ENCODE results near the gene SH3BP5L.
A peak's percentile ranks its signal among the peaks of the same experiment; 100 is the strongest.
"Not testable (repeated sequence)": the region's sequence is repeated elsewhere in the genome, so short reads cannot be mapped to it uniquely, and the experiment has no call there.

The SH3BP5L gene

DNA sequence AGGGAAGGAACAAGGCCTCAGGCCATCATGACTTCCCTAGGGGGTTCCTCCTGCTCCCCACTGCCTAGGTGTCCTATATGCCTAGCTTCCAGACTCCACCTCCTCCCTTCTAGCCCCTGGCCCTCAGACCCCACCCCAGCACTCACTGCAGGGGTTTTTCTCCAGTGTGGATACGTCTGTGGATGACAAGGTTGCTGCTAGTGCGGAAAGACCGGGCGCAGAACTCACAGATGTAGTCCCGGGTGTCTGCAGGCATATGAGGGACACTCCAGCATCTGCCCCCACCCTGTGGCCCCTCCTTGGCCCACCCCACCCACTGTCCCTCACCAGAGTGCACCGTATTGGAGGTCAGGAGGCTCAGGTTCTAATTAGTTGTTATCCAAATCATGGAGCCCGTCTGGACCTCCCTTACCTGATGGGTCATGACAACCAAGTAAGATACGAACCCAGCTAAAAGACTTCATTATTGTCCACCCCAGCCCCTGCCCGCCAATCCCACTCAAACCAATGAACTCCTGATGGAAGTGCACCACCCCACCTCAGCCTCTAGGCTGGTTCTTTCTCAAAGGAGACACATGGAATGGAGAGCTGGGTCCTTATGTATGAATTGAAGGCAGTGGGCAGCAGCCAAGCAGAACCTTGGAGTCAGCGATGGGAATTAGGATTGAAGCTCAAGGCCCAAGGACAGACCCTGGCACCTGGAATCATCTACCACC, 25.0 kb upstream of the SH3BP5L start:
- no peak for DNase-seq

GRCh38 chr1:248850124-248850523, 24.4 kb upstream of the SH3BP5L start:
- no peak for DNase-seq

DNA sequence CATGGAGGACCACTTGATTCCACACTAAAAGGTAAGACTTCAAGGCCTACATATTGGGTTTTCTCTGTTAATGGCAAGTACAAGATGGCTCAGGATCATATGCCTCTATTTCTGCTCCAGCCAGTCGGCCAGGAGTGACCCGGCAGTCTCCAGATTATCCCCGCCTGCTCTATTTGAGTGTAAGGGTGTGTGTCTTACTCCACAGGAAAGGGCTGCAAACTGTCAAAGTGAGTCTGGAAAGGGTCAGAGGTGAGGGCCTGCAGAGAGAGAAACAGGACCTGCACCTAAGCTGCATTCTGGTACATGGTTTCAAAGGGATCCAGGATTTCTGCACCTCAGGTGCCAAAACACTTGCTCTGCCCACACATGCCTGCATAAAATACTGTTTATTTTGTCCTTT, 23.9 kb upstream of the SH3BP5L start:
- no peak for DNase-seq

GRCh38 chr1:248849152-248849551, 23.4 kb upstream of the SH3BP5L start:
- DNase-seq: no peak

DNA sequence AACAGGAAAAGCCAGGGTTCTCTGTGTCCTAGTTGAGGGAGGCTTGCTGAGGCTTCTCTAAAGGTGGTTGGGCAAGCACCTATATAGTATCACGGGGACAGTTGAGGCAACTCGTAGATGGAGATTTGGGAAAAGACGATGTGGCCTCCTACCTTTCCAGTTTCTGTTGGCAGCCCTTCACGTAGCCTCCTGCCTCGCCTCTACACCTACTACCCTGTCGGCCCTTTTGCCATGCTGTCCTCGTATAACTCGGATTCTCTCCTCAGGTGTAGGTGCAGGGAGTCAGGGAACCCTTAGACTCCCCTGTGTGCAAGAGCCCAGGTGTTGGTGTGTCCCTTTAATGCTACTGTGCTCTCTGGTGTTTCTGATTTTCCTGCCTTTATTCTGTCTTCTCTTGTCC, 22.9 kb upstream of the SH3BP5L start:
- DNase-seq: no peak

GRCh38 chr1:248847956-248848561, 22.3 kb upstream of the SH3BP5L start:
- DNase-seq: no peak

- no peak for DNase-seq
Measured at GRCh38 chr1:248847181-248847955, 21.7 kb upstream of the SH3BP5L start.

GRCh38 chr1:248844526-248844925, 18.8 kb upstream of the SH3BP5L start:
- no peak for DNase-seq

DNA sequence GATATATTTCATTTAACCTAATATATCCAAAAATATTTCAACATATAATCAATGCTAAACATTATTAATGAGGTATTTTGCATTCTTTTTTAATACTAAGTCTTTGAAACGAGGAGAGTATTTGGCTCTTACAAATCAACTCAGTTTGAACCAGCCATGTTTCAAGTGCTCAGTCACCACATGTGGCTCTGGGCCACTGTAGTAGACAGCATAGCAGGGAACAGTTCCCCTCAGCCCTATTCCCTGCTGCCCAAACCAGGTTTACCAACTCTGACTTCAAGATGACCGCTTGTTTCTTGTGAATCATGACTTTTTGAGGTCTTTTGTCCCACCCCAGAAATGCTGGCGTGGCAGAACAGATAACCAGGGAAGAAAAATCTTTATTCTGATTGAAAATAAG, 18.0 kb upstream of the SH3BP5L start:
- no peak for DNase-seq

- no peak for DNase-seq
Measured at GRCh38 chr1:248842781-248843331, 17.1 kb upstream of the SH3BP5L start.

- DNase-seq: peak; percentile 21 to 26
Measured at GRCh38 chr1:248841702-248842395, 16.1 kb upstream of the SH3BP5L start.

- DNase-seq: no peak
Measured at GRCh38 chr1:248840946-248841345, 15.2 kb upstream of the SH3BP5L start.

DNA sequence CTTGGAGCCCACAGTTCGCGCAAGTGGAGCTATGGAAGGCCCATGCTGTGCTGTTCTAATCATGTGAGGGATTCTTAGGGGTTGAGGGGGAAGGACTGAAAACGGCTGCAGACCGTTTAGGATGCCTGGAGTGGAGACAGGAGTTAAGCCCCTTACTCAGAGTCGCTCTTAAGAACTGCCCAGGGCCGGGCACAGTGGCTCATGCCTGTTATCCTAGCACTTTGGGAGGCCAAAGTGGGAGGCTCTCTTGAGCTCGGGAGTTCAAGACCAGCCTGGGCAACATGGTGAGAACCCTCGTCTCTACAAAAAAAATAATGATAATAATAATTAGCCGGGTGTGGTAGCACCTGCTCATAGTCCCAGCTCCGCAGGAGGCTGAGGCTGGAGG, 13.4 kb upstream of the SH3BP5L start:
- DNase-seq: no peak

DNA sequence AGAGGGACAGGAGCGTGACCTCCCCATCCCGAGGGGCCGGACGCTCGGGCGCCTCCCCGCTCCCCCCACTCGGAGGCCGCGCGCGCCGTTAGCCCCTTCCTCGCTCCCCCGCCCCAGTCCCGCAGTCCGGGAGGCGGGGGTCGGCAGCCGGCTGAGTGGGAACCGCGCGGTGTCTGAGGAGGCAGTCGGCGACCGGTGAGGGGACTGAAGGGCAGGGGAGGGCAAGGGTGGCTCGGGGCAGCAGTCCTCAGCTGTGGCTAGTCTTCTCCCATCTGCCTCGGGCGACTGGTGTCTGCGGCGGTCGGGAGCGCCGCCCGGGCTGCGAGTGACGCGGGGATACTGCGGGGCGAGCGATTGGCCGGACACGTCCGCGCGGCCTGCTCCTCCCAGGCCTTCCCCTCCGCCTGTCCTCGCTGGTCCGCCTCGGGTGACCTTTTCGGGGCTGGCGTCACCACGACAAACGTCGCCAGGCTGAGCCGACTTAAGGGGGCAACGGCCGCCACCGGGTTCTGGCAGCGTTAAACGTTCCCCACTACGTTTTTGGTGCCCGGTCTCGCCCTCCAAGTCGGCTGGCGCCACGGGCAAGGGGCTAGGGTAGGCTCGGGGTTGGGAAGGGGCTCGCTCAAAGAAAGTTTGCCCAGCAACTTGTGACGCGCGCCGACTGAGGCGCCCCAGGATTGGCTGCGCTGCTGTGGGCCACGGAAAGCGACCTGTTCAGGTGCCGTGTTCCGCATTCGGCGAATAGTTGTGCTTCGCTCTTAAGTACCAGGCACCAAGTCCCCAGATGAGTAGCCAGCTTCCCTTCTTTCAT, 12.8 kb upstream of the SH3BP5L start:
- DNase-seq: peak; percentile 83

- DNase-seq: peak; percentile 91 to 92
Measured at GRCh38 chr1:248837781-248838356, 12.2 kb upstream of the SH3BP5L start, which contains the start of gene ZNF672. Gene ZNF672 (plus strand): TSS chr1:248838224. CDS start chr1:248847275, 9,051 bp downstream.

GRCh38 chr1:248837045-248837780, 11.5 kb upstream of the SH3BP5L start:
- no peak for DNase-seq

GRCh38 chr1:248834343-248834940, 8.7 kb upstream of the SH3BP5L start:
- no peak for DNase-seq

GRCh38 chr1:248831842-248832241, 6.1 kb upstream of the SH3BP5L start:
- DNase-seq: no peak

GRCh38 chr1:248830718-248831017, 5.0 kb upstream of the SH3BP5L start:
- DNase-seq: not testable (repeated sequence)

- DNase-seq: no peak
Measured at GRCh38 chr1:248828845-248829244, 3.1 kb upstream of the SH3BP5L start.

DNA sequence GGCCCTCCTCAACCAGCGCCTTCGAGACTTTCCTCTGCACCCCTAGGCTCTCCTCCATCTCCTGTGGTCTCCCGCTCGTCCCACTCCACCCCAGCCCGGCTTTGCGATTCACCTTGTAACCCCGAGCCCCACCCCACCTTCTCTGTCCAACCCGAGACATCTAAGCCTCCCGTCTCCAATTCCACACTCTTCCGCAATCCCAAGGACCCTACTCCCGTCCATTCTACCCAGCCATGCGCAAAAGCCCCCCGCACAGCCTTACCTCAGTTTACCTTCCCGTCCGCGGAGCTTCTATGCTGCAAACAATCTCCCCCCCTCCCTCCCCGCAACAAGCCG, 174 bp downstream of the SH3BP5L start:
- peak in 1 of 2 experiments; percentile 12 for DNase-seq
